Stimulated activated CD4-positive, alpha-beta T cell treated with anti-CD3 and anti-CD28 coated beads, Interleukin-2, amount 100 ng/mL, for 4 hours (primary cell): ENCODE data around the gene ACOX3.

Experiments used
- DNase-seq: peaks from one replicate; pipeline ENCODE4 v3.0.0-alpha.2; 2020; ENCODE audit warnings: low read depth

The ACOX3 gene

DNA sequence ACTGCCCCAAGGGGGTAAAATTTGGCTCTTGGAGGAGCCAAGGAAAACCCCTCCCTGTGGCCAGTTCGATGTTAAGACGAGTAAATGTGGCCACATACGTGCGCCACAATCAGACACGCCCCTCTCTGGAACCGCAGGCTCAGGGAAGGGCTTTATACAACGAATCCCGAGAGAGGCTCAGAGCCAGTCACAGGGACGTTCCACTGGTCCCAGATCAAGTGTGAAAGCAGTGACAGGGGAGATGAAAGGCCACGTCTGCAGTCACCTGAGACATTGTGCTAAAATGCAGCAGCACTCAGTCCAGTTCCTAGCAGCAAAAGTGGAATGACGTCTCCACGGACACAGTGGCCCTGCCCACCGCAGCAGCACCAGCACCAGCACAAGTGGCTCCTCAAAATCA lies 68.0 kb downstream of the ACOX3 start:
- DNase-seq: no peak

- no peak for DNase-seq
Observed at GRCh38 chr4:8371596-8371995, 68.9 kb downstream of the ACOX3 start.

DNA sequence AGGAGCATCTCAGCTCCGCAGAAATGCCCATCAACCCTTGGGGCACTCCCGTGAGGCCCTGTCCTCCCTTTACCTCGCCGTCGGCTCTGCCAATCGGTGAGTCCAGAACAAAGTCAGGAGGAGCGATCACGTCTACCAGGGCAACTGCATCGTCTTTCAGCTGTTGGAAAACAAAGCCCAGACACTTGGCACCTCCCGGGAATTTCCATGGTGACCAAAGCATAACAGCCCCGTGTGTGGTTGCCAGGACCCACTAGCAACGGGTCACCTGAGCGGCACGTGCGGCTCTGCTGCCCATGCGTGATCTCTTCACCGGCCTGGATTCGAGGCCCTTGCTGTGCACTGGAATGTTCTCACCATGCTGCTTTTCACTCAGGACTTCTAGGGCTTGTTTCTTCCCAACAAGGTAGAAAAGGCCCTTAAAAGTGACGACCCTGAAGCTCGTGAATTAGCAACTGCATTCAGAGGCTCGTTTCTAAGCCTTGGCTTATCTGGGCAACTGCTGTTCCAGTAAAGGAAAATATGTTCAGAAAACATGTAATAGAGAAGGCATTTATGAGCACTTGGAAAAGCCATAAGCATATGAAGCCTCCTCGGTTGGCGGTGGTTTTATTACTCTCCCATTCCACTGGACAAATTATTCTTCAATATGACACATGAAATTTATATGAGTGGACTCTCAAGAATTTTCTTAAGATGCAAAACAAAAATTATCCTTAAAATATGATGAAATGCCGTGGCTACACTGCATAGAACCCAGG lies 69.5 kb downstream of the ACOX3 start:
- no peak for DNase-seq

DNA sequence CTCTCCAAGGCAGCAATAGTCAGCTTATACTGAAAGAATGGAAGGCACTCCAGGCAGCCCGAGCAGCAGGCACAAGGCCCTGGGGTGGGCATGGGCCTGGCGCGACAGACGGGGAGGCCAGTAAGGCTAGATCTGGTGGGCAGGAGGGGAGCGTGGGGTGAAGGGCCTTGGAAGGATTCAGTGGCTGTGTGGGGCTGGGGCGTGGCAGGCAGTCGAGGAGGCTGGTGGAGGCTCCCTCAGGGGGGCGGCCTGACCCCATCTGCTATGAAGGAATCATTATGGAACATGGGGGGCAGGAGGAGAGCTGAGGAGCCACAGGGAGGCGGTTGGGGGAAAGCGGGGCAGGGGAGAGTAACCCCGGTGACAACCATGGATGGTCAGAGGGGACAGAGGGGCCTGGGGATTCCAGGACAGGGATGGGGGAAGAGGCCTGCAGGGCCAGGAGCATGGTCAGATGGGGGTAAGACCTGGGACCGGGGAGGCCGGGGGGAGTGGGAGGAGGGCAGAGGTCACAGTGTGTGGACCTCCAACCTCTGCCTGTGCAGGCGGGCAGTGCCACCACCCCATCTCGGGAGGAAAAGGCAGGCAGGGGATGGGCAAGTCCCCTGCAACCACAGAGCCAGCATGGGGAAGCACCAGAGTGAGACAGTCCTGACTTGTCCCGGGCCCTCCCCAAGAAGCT lies 70.3 kb downstream of the ACOX3 start:
- DNase-seq: no peak

- no peak for DNase-seq
Observed at GRCh38 chr4:8369426-8370105, 71.0 kb downstream of the ACOX3 start.

DNA sequence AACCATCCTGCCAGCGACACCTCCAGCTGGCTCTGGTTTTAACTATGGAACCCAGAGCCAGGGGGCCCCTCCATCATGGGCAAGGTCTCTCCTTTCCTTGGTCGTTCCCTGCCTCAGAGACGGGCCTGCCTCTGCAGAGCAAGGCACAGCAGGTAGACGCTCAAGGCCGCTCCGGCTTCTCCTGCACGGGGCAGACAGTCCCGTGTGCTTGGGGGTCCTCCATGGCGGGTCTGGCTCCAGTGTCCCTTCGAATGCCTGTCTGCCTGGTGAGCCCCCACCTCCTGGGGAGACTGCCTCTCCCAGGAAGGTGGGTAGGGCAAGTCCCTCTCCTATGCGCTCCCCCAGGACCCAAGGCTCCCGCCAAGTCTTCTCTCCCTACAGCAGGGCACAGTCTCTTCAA lies 71.5 kb downstream of the ACOX3 start:
- no peak for DNase-seq

- no peak for DNase-seq
Observed at GRCh38 chr4:8368061-8368481, 72.5 kb downstream of the ACOX3 start.

DNA sequence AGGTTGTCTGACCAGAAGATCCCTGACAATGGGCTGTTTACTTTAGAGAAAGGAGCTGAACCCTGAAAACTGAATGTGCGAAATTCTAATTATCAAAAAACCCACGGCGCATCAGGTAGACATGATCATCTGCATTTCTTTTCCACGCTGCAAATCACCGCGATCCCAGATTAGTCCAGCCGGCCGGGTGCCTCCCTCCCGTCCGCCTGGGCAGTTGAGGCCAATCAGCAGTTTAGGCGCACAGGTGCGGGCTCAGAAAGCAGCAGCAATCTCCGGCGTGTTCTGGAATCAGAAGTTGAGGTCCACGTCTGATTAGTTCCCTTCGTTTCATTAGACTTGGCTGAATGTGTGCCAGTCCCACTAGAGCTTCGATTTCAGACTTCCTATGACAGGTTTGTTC lies 73.9 kb downstream of the ACOX3 start:
- DNase-seq: no peak

DNA sequence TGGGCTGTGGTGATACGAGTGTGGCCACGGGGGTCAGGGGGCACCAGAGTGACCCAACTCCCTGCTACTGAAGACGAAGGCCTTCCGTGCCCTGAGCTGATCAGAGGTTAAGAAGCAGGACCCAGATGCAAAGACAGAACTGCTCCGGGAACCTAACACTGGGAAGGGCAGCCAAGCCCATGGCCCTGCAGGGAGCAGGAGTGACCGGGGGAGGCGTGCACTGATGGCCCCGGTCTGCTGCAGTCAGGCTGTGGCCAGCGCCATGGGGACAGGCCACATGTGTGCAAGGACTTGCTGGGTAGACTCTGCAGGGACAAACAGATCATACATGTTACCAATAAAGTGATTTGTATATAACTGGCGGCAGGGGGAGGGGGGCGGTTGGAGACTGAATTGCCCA lies 74.6 kb downstream of the ACOX3 start:
- DNase-seq: no peak

GRCh38 chr4:8365353-8365752 lies 75.2 kb downstream of the ACOX3 start:
- no peak for DNase-seq

- no peak for DNase-seq
Observed at GRCh38 chr4:8364848-8365350, 75.6 kb downstream of the ACOX3 start.

DNA sequence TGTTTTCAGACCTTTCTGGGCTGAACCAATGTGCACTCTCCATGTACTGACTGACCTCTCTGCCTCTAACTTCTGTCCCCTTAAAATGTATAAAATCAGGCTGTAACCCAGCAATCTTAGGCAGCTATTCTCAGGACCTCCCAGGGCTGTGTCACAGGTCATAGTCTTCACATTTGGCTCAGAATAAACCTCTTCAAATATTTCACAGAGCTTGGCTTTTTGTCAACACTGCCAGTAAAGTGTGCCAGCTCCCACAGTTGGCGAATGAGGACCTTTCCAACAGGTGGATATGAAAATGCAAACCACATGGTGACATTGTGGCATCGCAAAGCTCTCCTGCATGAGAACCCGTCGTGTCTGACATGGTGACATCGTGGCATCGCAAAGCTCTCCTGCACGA lies 76.4 kb downstream of the ACOX3 start:
- DNase-seq: no peak

DNA sequence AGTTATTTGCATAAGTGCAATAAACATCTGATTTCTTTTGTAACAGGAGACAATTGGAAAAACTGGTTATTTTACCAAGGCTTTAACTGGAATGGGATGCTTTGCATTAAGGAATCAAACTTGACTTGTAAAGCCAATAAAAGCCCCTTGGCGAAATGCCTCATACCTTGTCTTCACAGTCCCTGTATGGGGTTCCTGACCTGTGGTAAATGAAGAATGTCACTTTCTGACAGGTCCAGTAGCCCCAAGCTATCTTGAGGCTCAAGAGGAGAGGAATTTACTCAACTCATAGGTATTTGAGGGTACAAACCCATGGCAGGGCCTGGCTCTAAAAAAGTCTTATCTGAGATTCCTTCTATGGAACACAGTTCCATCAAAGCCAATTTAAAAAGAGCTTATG lies 78.0 kb downstream of the ACOX3 start:
- DNase-seq: no peak

GRCh38 chr4:8359193-8359592 lies 81.3 kb downstream of the ACOX3 start:
- no peak for DNase-seq

GRCh38 chr4:8356856-8357255 lies 83.7 kb downstream of the ACOX3 start:
- no peak for DNase-seq

DNA sequence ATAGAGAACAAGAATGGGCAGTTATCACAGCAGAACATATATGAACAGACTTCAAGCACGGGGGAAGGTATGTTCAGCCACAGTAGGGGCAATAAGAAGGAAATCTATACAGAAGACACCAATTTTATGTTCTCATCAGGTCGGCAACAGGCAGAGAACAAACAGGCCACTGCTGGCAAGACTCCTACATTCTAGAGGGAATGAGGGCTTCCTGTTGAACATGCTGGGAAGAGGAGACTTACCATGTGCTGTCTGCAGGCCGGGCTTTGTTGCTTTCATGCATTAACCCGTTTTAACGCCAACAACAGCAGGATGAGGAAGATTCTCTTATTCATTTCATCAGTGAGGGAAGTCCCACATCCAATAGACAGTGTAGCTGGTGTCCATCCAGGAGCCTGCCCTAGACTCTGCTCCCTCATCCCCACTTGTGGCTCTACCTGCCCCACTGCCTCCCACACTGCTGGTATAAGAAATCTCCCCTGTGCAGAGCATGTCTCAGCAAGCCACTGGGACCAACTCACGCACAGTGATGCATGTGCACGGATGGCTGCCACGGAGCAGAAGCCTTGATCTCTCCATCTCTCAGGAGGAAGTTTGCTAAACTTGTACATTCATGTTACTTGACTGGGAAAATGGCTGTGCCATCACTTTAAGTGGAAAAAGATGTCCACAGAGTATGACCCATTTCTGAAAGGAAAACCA lies 84.5 kb downstream of the ACOX3 start:
- no peak for DNase-seq

- DNase-seq: no peak
Observed at GRCh38 chr4:8355306-8355705, 85.2 kb downstream of the ACOX3 start.

GRCh38 chr4:8353912-8354453 lies 86.5 kb downstream of the ACOX3 start:
- DNase-seq: no peak

DNA sequence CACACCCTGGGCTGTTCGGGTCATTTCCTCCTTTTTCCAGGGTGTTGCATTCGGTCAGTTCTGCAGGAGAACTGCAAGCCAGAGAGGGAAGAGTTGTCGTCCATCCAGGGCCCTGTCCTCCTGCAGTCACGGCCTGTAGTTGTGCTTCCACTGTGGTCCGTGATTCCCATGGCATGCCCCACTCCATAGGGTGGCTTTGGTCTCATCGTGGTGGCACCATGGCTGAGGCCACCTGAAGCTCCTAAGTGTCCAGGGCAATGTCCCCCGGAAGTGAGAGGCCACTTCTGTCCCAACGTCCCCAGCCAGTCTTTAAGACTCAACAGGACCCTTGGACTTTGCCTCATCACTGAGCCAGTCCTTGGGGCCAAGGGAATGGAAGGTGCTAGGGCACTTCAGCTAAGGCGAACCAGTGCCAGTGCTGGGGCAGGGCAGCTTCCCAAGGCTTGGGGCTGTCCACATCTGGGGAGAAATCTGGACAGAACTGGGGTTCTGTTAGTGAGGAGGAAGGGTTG lies 87.3 kb downstream of the ACOX3 start:
- DNase-seq: no peak

GRCh38 chr4:8352368-8353157 lies 88.0 kb downstream of the ACOX3 start:
- no peak for DNase-seq

- DNase-seq: no peak
Observed at GRCh38 chr4:8351931-8352367, 88.6 kb downstream of the ACOX3 start.
